ENCODE results near the gene ITSN1.

Gene ITSN1

DNA sequence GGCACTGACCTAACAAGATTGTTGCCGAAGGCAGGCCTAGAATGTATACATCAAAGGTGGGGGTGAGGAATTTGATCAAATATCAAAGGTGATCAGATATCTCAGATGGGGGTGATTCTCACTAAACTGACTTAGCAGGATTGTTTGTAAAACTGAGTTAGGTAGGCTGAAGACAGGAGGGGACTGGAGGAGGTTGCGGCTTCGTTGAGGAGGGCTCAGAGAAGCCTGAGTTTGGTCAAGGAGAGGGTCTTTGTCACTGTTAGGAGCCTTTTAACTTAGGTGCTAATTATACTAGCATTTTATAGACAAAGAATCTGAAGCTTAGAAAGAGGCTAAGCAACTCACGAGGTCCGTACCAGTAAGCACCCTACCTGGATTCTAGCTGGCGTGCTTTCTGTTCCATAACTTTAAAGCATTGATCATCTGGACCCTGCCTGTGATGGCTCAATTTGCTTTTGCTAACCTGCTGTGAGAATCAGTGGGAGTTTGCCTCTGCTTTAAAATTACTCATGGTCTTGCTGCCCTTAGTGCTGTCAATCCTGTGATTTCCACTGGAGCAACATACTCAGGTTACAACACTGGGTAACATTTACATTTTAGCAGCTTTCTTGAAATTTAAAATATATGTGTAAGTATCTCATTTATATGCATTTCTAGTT is 49.8 kb downstream of the ITSN1 start:
- TF ChIP-seq, protein P1, sequence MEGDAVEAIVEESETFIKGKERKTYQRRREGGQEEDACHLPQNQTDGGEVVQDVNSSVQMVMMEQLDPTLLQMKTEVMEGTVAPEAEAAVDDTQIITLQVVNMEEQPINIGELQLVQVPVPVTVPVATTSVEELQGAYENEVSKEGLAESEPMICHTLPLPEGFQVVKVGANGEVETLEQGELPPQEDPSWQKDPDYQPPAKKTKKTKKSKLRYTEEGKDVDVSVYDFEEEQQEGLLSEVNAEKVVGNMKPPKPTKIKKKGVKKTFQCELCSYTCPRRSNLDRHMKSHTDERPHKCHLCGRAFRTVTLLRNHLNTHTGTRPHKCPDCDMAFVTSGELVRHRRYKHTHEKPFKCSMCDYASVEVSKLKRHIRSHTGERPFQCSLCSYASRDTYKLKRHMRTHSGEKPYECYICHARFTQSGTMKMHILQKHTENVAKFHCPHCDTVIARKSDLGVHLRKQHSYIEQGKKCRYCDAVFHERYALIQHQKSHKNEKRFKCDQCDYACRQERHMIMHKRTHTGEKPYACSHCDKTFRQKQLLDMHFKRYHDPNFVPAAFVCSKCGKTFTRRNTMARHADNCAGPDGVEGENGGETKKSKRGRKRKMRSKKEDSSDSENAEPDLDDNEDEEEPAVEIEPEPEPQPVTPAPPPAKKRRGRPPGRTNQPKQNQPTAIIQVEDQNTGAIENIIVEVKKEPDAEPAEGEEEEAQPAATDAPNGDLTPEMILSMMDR (conservative IDR thresholded peaks at IDR 0.05; ENCODE audit: low read depth): no peak
- ChIA-PET CTCF (interaction anchor here (0.5 kb wide), 1 partner anchor 11 kb away, joined by 3 read pairs; no protein-coding TSS in a partner anchor), POLR2A (ENCODE audit: low non-redundant PET) (interaction anchor here (0.6 kb wide), 1 partner anchor 222 kb away, joined by 3 read pairs; no protein-coding TSS in a partner anchor)
- H3K27ac ChIP-seq: no peak overlapping the region
- DNase-seq (ENCODE audit: low spot score): no peak

DNA sequence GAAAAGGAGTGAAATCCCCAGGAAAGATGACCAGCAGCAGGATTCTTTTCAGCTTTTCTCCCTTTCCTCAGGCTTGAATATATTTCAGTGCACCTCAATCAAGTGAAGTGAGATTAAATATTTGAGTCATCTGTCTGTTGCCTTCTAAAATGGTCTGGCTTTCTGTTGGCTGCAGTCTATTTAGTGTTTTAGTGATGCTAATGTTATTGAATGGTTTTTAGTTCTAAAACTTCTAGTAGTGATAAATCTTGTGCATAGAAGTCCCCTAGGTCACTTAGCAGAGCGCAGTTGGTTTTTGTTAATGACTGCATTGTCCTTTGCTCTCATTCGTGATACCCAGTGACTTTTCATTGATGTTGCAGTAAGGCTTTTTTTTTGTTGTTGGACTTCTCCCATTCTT is 53.5 kb downstream of the ITSN1 start:
- ChIA-PET CTCF (no interaction called here), POLR2A (ENCODE audit: low non-redundant PET) (no interaction called here)
- no peak for DNase-seq (ENCODE audit: low spot score)
- no peak overlapping the region for H3K27ac ChIP-seq
- TF ChIP-seq, protein P1 (conservative IDR thresholded peaks at IDR 0.05; ENCODE audit: low read depth): no peak

DNA sequence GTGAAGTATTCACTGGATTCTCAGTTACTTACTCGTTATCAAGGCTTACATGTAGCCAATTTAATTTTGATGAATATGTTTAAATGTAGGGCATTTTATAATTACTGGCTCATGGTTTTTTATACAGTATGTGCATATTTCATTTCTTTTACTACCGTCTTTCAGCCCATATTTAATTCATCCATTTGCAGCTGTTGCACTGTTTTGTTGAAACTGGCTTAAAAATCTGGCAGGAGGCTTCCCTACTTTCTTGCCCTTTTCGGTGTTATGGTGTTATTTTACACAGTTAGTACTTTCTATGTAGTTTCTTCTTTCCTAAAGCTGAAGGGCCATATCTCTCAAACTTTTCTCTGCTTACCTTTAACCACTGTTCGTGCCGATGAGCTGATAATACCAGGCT is 54.2 kb downstream of the ITSN1 start:
- ChIA-PET POLR2A (ENCODE audit: low non-redundant PET) (no interaction called here), CTCF (no interaction called here)
- no peak for DNase-seq (ENCODE audit: low spot score)
- TF ChIP-seq, protein P1 (conservative IDR thresholded peaks at IDR 0.05; ENCODE audit: low read depth): no peak
- H3K27ac ChIP-seq: no peak overlapping the region

DNA sequence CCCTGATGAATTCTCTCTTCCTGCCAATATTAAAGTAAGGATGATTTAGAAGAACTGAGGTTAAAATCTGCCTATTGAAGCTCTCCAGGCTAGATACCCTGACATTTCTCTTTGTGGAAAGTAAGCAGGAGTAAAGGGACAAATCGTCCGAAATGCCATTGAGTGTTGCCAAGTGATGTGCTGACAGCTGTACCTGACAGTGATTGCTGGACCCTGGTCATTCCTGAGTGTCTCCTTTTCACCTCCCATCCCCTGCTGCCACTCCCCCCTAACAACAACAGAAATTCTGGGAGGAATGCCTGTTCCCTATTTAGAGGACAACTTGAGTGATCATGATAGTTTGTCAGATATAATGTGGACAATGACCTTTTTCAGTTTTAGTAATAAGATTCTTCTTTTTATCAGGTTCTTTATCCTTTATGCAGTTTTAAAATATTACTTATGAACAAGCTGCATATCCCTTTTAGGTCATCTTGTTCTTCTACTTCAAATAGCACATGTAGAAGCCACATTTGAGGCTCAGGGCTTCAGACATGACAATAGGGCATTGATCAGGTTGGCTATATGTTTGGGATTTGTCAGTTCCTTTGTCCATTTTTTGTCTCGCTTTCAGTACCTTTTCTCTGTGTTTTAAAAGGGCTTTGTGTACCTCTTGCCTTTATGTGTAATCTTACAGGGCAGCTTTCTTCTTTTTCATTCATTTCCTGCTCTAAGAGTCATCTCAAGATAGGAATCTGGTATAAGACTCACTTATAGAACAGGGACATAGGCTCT is 56.0 kb downstream of the ITSN1 start:
- ChIA-PET CTCF (interaction anchor here (1.3 kb wide), 1 partner anchor 14 kb away, joined by 3 read pairs; no protein-coding TSS in a partner anchor), POLR2A (ENCODE audit: low non-redundant PET) (no interaction called here)
- no peak overlapping the region for H3K27ac ChIP-seq
- DNase-seq (ENCODE audit: low spot score): no peak
- TF ChIP-seq, protein P1 (conservative IDR thresholded peaks at IDR 0.05; ENCODE audit: low read depth): no peak

DNA sequence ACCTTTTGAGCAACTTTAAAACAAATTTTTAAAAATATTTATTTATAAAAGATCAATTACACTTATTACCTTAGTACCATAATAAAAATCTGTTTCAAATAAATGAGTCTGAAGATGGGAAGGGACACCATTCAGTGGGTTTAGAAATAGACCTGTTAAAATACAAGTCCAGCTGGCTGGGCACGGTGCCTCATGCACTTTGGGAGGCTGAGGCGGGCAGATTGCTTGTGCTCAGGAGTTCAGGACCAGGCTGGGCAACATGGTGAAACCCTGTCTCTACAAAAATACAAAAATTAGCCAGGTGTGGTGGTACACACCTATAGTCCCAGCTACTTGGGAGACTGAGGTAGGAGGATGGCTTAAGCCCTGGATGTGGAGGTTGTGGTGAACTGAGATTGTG is 57.0 kb downstream of the ITSN1 start:
- CTCF ChIA-PET: no interaction called here

DNA sequence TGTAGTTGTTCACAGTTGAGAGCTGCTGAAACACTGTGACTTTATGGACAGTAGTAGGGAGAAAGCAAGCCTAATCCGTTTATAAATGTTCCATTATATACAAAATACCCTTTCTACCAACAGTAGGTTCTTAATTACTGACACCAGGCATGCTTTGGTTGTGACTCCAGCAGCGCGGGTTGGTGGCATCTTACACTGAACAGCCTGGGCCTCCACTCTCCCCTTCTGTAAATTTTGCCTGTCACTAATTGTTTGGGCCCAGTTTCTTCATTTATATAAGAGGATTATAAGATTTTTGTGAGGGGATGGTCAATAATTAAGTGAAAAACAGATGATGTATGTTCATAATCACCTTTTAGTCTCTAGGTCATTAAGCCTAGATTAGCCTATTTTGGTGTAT is 58.2 kb downstream of the ITSN1 start:
- CTCF ChIA-PET: no interaction called here
- DNase-seq (ENCODE audit: low spot score): no peak
- POLR2A ChIA-PET (ENCODE audit: low non-redundant PET): no interaction called here
- TF ChIP-seq, protein P1 (conservative IDR thresholded peaks at IDR 0.05; ENCODE audit: low read depth): no peak
- no peak overlapping the region for H3K27ac ChIP-seq

More for the DNA sequence above, 57.0 kb downstream of the ITSN1 start:
- POLR2A ChIA-PET (ENCODE audit: low non-redundant PET): no interaction called here
- no peak overlapping the region for H3K27ac ChIP-seq
- DNase-seq (ENCODE audit: low spot score): no peak
- TF ChIP-seq, protein P1 (conservative IDR thresholded peaks at IDR 0.05; ENCODE audit: low read depth): no peak

All from RWPE1 (cell line).